ENCODE results near the gene LPP. TPM values are rescaled to one million over a fixed set of nuclear protein-coding genes. Genes with fewer than 3 reads are reported as not detected.
A peak's percentile ranks its signal among the peaks of the same experiment; 100 is the strongest.

LPP gene
- total RNA-seq, 1 donor from 2014 or later = 28.2 TPM

- H3K27ac ChIP-seq (ENCODE audit: low read depth, low read length) = peak overlapping the region; percentile 51
- H3K4me1 ChIP-seq (ENCODE audit: control insufficient read depth in 3 of 3, insufficient read depth in 3 of 3, low read length in 3 of 3) = peaks cover 4 to 20% (median 12%) of the 10 kb centered on the region in 3 donors
- no peaks in the 10 kb centered on the region for H3K36me3 ChIP-seq (ENCODE audit: control insufficient read depth in 3 of 3, insufficient read depth in 3 of 3, low read length in 3 of 3)
- H3K4me3 ChIP-seq (ENCODE audit: low read length in 3 of 3) = no peak overlapping the region
- H3K27me3 ChIP-seq (ENCODE audit: control insufficient read depth in 3 of 3, insufficient read depth in 3 of 3, low read length in 3 of 3) = no peaks in the 10 kb centered on the region
- no peak overlapping the region for H3K9ac ChIP-seq (ENCODE audit: low read depth in 1 of 3, low read length in 3 of 3)
- no peaks in the 10 kb centered on the region for H3K9me3 ChIP-seq (ENCODE audit: control insufficient read depth in 3 of 3, low read length in 3 of 3)
Observed at GRCh38 chr3:188211476-188211875, 57.5 kb downstream of the LPP start.

GRCh38 chr3:188212308-188212969, 58.5 kb downstream of the LPP start:
- H3K4me1 ChIP-seq (ENCODE audit: control insufficient read depth in 3 of 3, insufficient read depth in 3 of 3, low read length in 3 of 3) = peaks cover 6 to 23% (median 18%) of the 10 kb centered on the region in 3 donors
- no peaks in the 10 kb centered on the region for H3K36me3 ChIP-seq (ENCODE audit: control insufficient read depth in 3 of 3, insufficient read depth in 3 of 3, low read length in 3 of 3)
- no peaks in the 10 kb centered on the region for H3K27me3 ChIP-seq (ENCODE audit: control insufficient read depth in 3 of 3, insufficient read depth in 3 of 3, low read length in 3 of 3)
- H3K9ac ChIP-seq (ENCODE audit: low read depth in 1 of 3, low read length in 3 of 3) = peak overlapping the region in 1 of 3 donors; percentile 45
- no peak overlapping the region for H3K4me3 ChIP-seq (ENCODE audit: low read length in 3 of 3)
- H3K27ac ChIP-seq (ENCODE audit: low read depth, low read length) = peak overlapping the region; percentile 51
- H3K9me3 ChIP-seq (ENCODE audit: control insufficient read depth in 3 of 3, low read length in 3 of 3) = no peaks in the 10 kb centered on the region

DNA sequence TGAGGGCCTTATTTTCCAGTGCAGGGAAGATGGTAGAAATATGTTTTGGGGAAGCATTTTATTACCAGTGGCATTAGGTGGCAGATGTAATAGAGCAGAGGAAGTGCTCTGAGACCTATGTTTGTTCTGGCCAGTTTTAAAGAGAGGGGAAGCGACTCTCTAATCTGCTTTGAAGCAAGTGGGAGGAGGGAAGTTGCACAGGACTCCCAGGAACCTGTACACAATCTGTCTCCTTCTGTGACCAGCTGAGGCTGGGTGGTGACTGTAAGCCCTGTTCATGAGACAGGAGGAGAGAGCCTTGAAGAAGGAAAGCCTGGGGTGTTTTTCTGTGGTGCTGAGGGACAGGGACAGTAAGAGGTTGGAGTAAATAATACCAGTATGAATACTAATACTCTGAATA, 60.5 kb downstream of the LPP start:
- H3K9me3 ChIP-seq (ENCODE audit: control insufficient read depth in 3 of 3, low read length in 3 of 3) = no peaks in the 10 kb centered on the region
- H3K27me3 ChIP-seq (ENCODE audit: control insufficient read depth in 3 of 3, insufficient read depth in 3 of 3, low read length in 3 of 3) = no peaks in the 10 kb centered on the region
- peaks cover 15 to 33% (median 24%) of the 10 kb centered on the region in 3 donors for H3K4me1 ChIP-seq (ENCODE audit: control insufficient read depth in 3 of 3, insufficient read depth in 3 of 3, low read length in 3 of 3)

GRCh38 chr3:188215129-188215528, 61.2 kb downstream of the LPP start:
- Histone ChIP-seq H3K9ac (ENCODE audit: low read depth in 1 of 3, low read length in 3 of 3) (no peak overlapping the region), H3K4me3 (ENCODE audit: low read length in 3 of 3) (no peak overlapping the region), H3K27me3 (ENCODE audit: control insufficient read depth in 3 of 3, insufficient read depth in 3 of 3, low read length in 3 of 3) (no peaks in the 10 kb centered on the region), H3K9me3 (ENCODE audit: control insufficient read depth in 3 of 3, low read length in 3 of 3) (no peaks in the 10 kb centered on the region), H3K36me3 (ENCODE audit: control insufficient read depth in 3 of 3, insufficient read depth in 3 of 3, low read length in 3 of 3) (no peaks in the 10 kb centered on the region), H3K4me1 (ENCODE audit: control insufficient read depth in 3 of 3, insufficient read depth in 3 of 3, low read length in 3 of 3) (peaks cover 15 to 36% (median 30%) of the 10 kb centered on the region in 3 donors), H3K27ac (ENCODE audit: low read depth, low read length) (no peak overlapping the region)

More for the DNA sequence above, 60.5 kb downstream of the LPP start:
- H3K9ac ChIP-seq (ENCODE audit: low read depth in 1 of 3, low read length in 3 of 3) = no peak overlapping the region
- no peaks in the 10 kb centered on the region for H3K36me3 ChIP-seq (ENCODE audit: control insufficient read depth in 3 of 3, insufficient read depth in 3 of 3, low read length in 3 of 3)
- H3K4me3 ChIP-seq (ENCODE audit: low read length in 3 of 3) = no peak overlapping the region
- H3K27ac ChIP-seq (ENCODE audit: low read depth, low read length) = no peak overlapping the region

DNA sequence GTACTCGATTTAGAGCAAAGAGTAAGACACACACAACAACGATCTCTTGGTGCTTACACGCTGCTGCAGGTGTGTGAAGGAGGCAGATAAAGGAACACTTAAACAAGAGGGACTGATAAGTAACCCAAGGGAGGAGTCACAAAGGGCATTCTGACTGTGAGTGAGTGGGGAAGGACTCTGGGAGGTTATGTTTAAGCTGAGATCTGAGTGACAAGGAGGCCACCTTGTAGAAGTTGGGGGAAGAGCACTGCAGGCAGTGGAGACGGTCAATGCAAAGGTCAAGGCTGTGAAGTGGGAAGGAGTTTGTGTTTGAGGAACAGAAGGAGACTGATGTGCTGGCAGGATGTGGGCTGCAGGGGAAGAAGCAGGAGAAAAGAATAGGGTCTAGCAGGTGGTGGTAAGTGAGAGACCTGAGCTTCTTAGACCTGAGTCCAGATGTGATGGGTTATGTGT, 63.1 kb downstream of the LPP start:
- Histone ChIP-seq H3K27ac (ENCODE audit: low read depth, low read length) (peak overlapping the region; percentile 65), H3K9ac (ENCODE audit: low read depth in 1 of 3, low read length in 3 of 3) (no peak overlapping the region), H3K4me3 (ENCODE audit: low read length in 3 of 3) (no peak overlapping the region), H3K36me3 (ENCODE audit: control insufficient read depth in 3 of 3, insufficient read depth in 3 of 3, low read length in 3 of 3) (no peaks in the 10 kb centered on the region), H3K9me3 (ENCODE audit: control insufficient read depth in 3 of 3, low read length in 3 of 3) (no peaks in the 10 kb centered on the region), H3K27me3 (ENCODE audit: control insufficient read depth in 3 of 3, insufficient read depth in 3 of 3, low read length in 3 of 3) (no peaks in the 10 kb centered on the region), H3K4me1 (ENCODE audit: control insufficient read depth in 3 of 3, insufficient read depth in 3 of 3, low read length in 3 of 3) (peaks cover 33 to 50% (median 44%) of the 10 kb centered on the region in 3 donors)

DNA sequence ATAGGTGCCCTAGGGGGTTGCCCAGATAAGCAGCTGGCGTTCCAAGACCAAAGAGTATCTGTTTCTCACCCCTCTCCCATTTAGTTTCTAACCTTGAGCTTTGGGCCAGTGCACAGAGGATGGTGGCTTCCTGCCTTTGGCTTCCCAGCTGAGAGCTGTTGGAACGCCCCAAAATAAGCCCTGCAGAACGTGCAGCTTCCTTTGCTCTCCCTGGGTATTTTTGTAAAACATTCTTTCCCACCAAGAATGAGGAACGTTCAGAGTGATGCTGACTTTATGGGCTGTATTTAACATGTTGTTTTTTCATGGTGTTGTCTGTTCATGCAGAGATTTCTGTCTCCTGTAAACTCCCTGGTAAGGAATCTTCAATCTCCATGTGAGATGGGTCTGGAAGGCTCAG, 63.8 kb downstream of the LPP start:
- Histone ChIP-seq H3K4me1 (ENCODE audit: control insufficient read depth in 3 of 3, insufficient read depth in 3 of 3, low read length in 3 of 3) (peaks cover 39 to 53% (median 50%) of the 10 kb centered on the region in 3 donors), H3K4me3 (ENCODE audit: low read length in 3 of 3) (no peak overlapping the region), H3K27me3 (ENCODE audit: control insufficient read depth in 3 of 3, insufficient read depth in 3 of 3, low read length in 3 of 3) (no peaks in the 10 kb centered on the region), H3K9ac (ENCODE audit: low read depth in 1 of 3, low read length in 3 of 3) (no peak overlapping the region), H3K27ac (ENCODE audit: low read depth, low read length) (peak overlapping the region; percentile 65), H3K36me3 (ENCODE audit: control insufficient read depth in 3 of 3, insufficient read depth in 3 of 3, low read length in 3 of 3) (no peaks in the 10 kb centered on the region), H3K9me3 (ENCODE audit: control insufficient read depth in 3 of 3, low read length in 3 of 3) (no peaks in the 10 kb centered on the region)

DNA sequence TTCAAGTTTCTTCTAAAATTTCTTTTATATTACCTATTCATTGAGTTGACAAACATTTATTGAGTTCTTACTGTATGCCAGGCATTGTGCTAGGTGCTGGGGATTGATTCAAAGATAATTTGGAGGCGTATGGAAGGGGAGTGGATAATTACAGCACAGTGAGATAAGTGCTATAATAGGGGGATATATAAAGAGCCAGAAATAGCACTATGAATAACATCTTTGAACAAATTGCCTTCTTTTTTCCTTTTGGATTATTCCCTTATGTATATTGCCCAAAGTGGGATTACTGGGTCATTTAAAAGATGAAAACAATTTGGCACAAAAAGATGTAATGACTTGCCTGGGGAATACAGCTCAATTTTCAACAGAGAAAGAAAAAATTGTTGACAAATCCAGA, 64.6 kb downstream of the LPP start:
- H3K4me3 ChIP-seq (ENCODE audit: low read length in 3 of 3) = no peak overlapping the region
- peak overlapping the region; percentile 65 for H3K27ac ChIP-seq (ENCODE audit: low read depth, low read length)
- H3K4me1 ChIP-seq (ENCODE audit: control insufficient read depth in 3 of 3, insufficient read depth in 3 of 3, low read length in 3 of 3) = peaks cover 47 to 55% (median 49%) of the 10 kb centered on the region in 3 donors

GRCh38 chr3:188219147-188219546, 65.2 kb downstream of the LPP start:
- H3K4me3 ChIP-seq (ENCODE audit: low read length in 3 of 3) = no peak overlapping the region
- H3K9ac ChIP-seq (ENCODE audit: low read depth in 1 of 3, low read length in 3 of 3) = no peak overlapping the region
- H3K9me3 ChIP-seq (ENCODE audit: control insufficient read depth in 3 of 3, low read length in 3 of 3) = no peaks in the 10 kb centered on the region
- H3K27me3 ChIP-seq (ENCODE audit: control insufficient read depth in 3 of 3, insufficient read depth in 3 of 3, low read length in 3 of 3) = no peaks in the 10 kb centered on the region
- peak overlapping the region; percentile 72 for H3K27ac ChIP-seq (ENCODE audit: low read depth, low read length)
- peaks cover 51 to 61% (median 54%) of the 10 kb centered on the region in 3 donors for H3K4me1 ChIP-seq (ENCODE audit: control insufficient read depth in 3 of 3, insufficient read depth in 3 of 3, low read length in 3 of 3)
- H3K36me3 ChIP-seq (ENCODE audit: control insufficient read depth in 3 of 3, insufficient read depth in 3 of 3, low read length in 3 of 3) = no peaks in the 10 kb centered on the region

More for the DNA sequence above, 64.6 kb downstream of the LPP start:
- Histone ChIP-seq H3K27me3 (ENCODE audit: control insufficient read depth in 3 of 3, insufficient read depth in 3 of 3, low read length in 3 of 3) (no peaks in the 10 kb centered on the region), H3K36me3 (ENCODE audit: control insufficient read depth in 3 of 3, insufficient read depth in 3 of 3, low read length in 3 of 3) (no peaks in the 10 kb centered on the region), H3K9ac (ENCODE audit: low read depth in 1 of 3, low read length in 3 of 3) (no peak overlapping the region), H3K9me3 (ENCODE audit: control insufficient read depth in 3 of 3, low read length in 3 of 3) (no peaks in the 10 kb centered on the region)

DNA sequence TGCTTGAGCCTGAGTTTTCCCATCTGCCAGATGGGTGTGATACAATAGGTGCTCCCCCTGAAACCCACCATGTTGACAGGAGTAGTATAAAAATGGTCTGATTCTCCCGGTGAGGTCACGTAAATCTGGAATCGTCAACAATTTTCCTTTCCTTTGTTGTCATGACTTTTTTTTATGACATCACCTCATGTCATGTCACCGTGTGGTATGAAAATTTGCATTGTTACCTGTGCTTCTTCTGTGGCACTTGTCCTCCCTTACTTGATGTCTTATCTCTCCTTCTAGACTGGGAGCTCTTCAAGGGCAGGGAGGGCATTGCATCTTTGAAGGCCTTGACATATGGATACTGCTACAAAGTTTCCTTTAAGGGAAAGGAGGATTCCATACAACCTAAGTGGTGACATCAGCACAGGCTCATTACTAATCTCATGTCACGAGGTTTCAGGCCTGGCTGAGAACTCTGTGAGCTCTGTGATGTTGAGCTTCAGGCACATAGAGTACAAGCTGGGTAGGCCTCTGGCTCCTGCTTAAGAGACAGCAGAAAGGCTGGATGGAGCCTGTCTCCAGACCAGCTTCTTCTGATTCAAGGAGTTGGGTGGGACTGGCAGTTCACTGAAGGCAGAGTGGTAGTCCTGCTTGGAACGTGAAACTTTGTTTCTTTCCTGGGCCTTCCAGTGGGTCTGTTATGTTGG, 66.3 kb downstream of the LPP start:
- H3K4me1 ChIP-seq (ENCODE audit: control insufficient read depth in 3 of 3, insufficient read depth in 3 of 3, low read length in 3 of 3) = peaks cover 48 to 61% (median 54%) of the 10 kb centered on the region in 3 donors

More for the DNA sequence above, 66.3 kb downstream of the LPP start:
- Histone ChIP-seq H3K36me3 (ENCODE audit: control insufficient read depth in 3 of 3, insufficient read depth in 3 of 3, low read length in 3 of 3) (no peaks in the 10 kb centered on the region), H3K9ac (ENCODE audit: low read depth in 1 of 3, low read length in 3 of 3) (no peak overlapping the region), H3K27me3 (ENCODE audit: control insufficient read depth in 3 of 3, insufficient read depth in 3 of 3, low read length in 3 of 3) (no peaks in the 10 kb centered on the region), H3K4me3 (ENCODE audit: low read length in 3 of 3) (no peak overlapping the region), H3K27ac (ENCODE audit: low read depth, low read length) (peak overlapping the region; percentile 72), H3K9me3 (ENCODE audit: control insufficient read depth in 3 of 3, low read length in 3 of 3) (no peaks in the 10 kb centered on the region)
